ENCODE results near the gene CORO1C. TPM values are rescaled to one million over a fixed set of nuclear protein-coding genes. Genes with fewer than 3 reads are reported as not detected.

Gene CORO1C
- total RNA-seq, 1 experiment from 2014 or later: 208 TPM

GRCh38 chr12:108694812-108695278 is 36.5 kb downstream of the CORO1C start:
- Histone ChIP-seq H3K36me3 (ENCODE audit: insufficient read depth, low read length, poor library complexity, severe bottlenecking) (peaks cover 17% of the 10 kb centered on the region), H3K4me1 (ENCODE audit: insufficient read depth, low read length, poor library complexity, severe bottlenecking) (peaks cover 41% of the 10 kb centered on the region), H3K4me3 (ENCODE audit: low read depth, low read length, poor library complexity, severe bottlenecking) (no peak overlapping the region), H3K27me3 (replicated peaks; ENCODE audit: insufficient read depth, low read depth, low read length, poor library complexity) (no peaks in the 10 kb centered on the region), H3K9me3 (ENCODE audit: low read depth, low read length, poor library complexity, severe bottlenecking) (no peaks in the 10 kb centered on the region), H3K27ac (ENCODE audit: low read depth, low read length, poor library complexity, severe bottlenecking) (no peak overlapping the region)
- no peak for DNase-seq (ENCODE audit: low spot score)
- BruUV-seq (replicated peaks): no TSS peak
- TF ChIP-seq CTCF (conservative IDR thresholded peaks at IDR 0.05; ENCODE audit: low read depth, low read length): no peak
- TF ChIP-seq EZH2 (IDR thresholded peaks at IDR 0.05; ENCODE audit: borderline replicate concordance, low read depth, low read length, poor library complexity, severe bottlenecking): no peak
- ChIA-PET CTCF (no interaction called here), POLR2A (ENCODE audit: low non-redundant PET) (no interaction called here)
- intact Hi-C loops (cut with micrococcal nuclease; ENCODE audit: unreplicated experiment): no loop called here

- Histone ChIP-seq H3K27me3 (replicated peaks; ENCODE audit: insufficient read depth, low read depth, low read length, poor library complexity) (no peaks in the 10 kb centered on the region), H3K4me3 (ENCODE audit: low read depth, low read length, poor library complexity, severe bottlenecking) (no peak overlapping the region), H3K27ac (ENCODE audit: low read depth, low read length, poor library complexity, severe bottlenecking) (peak overlapping the region; percentile 96), H3K4me1 (ENCODE audit: insufficient read depth, low read length, poor library complexity, severe bottlenecking) (peaks cover 46% of the 10 kb centered on the region), H3K9me3 (ENCODE audit: low read depth, low read length, poor library complexity, severe bottlenecking) (no peaks in the 10 kb centered on the region), H3K36me3 (ENCODE audit: insufficient read depth, low read length, poor library complexity, severe bottlenecking) (peaks cover 10% of the 10 kb centered on the region)
- BruUV-seq (replicated peaks): no TSS peak
- ChIA-PET CTCF (no interaction called here), POLR2A (ENCODE audit: low non-redundant PET) (interaction anchor here (0.5 to 0.7 kb wide), 2 partner anchors 17 to 28 kb away, joined by 4 to 5 read pairs; no protein-coding TSS in a partner anchor)
- intact Hi-C loops (cut with micrococcal nuclease; ENCODE audit: unreplicated experiment): no loop called here
- no peak for DNase-seq (ENCODE audit: low spot score)
- no peak for TF ChIP-seq EZH2 (IDR thresholded peaks at IDR 0.05; ENCODE audit: borderline replicate concordance, low read depth, low read length, poor library complexity, severe bottlenecking)
- no peak for TF ChIP-seq CTCF (conservative IDR thresholded peaks at IDR 0.05; ENCODE audit: low read depth, low read length)
Measured at GRCh38 chr12:108693751-108694150, 37.6 kb downstream of the CORO1C start.

GRCh38 chr12:108693186-108693730 is 38.1 kb downstream of the CORO1C start:
- no TSS peak for BruUV-seq (replicated peaks)
- Histone ChIP-seq H3K27me3 (replicated peaks; ENCODE audit: insufficient read depth, low read depth, low read length, poor library complexity) (no peaks in the 10 kb centered on the region), H3K27ac (ENCODE audit: low read depth, low read length, poor library complexity, severe bottlenecking) (peak overlapping the region; percentile 96), H3K9me3 (ENCODE audit: low read depth, low read length, poor library complexity, severe bottlenecking) (no peaks in the 10 kb centered on the region), H3K4me1 (ENCODE audit: insufficient read depth, low read length, poor library complexity, severe bottlenecking) (peaks cover 51% of the 10 kb centered on the region), H3K36me3 (ENCODE audit: insufficient read depth, low read length, poor library complexity, severe bottlenecking) (peaks cover 10% of the 10 kb centered on the region), H3K4me3 (ENCODE audit: low read depth, low read length, poor library complexity, severe bottlenecking) (no peak overlapping the region)
- intact Hi-C loops (cut with micrococcal nuclease; ENCODE audit: unreplicated experiment): no loop called here
- no peak for DNase-seq (ENCODE audit: low spot score)
- TF ChIP-seq EZH2 (IDR thresholded peaks at IDR 0.05; ENCODE audit: borderline replicate concordance, low read depth, low read length, poor library complexity, severe bottlenecking) (no peak), CTCF (conservative IDR thresholded peaks at IDR 0.05; ENCODE audit: low read depth, low read length) (no peak)
- ChIA-PET POLR2A (ENCODE audit: low non-redundant PET) (interaction anchor here (0.7 kb wide), 1 partner anchor 16 kb away, joined by 5 read pairs; no protein-coding TSS in a partner anchor), CTCF (interaction anchor here (0.6 kb wide), 1 partner anchor 24 kb away, joined by 5 read pairs; no protein-coding TSS in a partner anchor)
